ENCODE results near the gene DYNLRB1.

The DYNLRB1 gene

GRCh38 chr20:34559311-34560140, 43.3 kb downstream of the DYNLRB1 start:
- peak in 1 of 2 donors; percentile 7 for DNase-seq

- DNase-seq, result peak; percentile 33 to 59
Observed at GRCh38 chr20:34560141-34560523, 43.9 kb downstream of the DYNLRB1 start.

DNA sequence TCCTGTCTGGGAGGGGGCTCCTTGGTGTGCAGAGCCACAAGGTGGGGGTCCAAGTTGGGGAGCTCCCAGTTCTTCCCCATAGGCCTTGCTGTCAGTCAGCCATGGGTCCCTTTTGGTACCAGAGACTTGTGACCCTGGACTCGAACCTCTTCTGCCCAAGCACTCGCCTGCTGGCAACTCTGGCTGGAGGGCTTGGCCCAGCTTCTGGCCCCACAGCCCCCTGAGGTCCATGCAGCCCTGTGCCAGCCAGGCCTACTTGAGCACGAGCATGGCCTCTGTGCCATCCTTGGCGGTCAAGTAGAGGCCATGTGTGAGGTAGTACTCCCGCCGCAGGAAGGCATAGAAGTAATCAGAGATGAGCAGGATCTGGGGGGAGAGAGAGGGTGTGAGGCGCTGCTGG, 44.4 kb downstream of the DYNLRB1 start:
- DNase-seq, result no peak

- DNase-seq, result no peak
Observed at GRCh38 chr20:34561661-34562060, 45.4 kb downstream of the DYNLRB1 start.

DNA sequence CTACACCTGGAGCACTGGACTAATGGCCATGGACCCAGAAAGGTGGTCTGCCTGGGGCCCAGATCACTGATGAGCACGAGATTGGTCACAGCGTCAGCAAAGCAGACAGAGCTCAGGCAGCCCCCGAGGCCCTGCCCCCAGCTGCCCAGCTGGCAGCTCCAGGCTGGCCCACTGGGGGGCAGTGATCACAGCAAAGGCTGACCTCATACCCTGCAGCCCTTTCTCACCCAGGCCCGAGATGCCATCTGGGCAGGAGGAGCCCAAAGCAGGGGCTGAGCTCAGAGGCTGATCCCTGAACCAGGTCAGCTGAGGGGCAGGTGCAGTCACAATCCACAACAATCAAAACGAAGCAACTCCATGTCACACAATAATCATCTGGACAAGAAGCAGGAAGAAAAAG, 46.4 kb downstream of the DYNLRB1 start:
- no peak for DNase-seq

- DNase-seq, result no peak
Observed at GRCh38 chr20:34564833-34565232, 48.6 kb downstream of the DYNLRB1 start.

DNA sequence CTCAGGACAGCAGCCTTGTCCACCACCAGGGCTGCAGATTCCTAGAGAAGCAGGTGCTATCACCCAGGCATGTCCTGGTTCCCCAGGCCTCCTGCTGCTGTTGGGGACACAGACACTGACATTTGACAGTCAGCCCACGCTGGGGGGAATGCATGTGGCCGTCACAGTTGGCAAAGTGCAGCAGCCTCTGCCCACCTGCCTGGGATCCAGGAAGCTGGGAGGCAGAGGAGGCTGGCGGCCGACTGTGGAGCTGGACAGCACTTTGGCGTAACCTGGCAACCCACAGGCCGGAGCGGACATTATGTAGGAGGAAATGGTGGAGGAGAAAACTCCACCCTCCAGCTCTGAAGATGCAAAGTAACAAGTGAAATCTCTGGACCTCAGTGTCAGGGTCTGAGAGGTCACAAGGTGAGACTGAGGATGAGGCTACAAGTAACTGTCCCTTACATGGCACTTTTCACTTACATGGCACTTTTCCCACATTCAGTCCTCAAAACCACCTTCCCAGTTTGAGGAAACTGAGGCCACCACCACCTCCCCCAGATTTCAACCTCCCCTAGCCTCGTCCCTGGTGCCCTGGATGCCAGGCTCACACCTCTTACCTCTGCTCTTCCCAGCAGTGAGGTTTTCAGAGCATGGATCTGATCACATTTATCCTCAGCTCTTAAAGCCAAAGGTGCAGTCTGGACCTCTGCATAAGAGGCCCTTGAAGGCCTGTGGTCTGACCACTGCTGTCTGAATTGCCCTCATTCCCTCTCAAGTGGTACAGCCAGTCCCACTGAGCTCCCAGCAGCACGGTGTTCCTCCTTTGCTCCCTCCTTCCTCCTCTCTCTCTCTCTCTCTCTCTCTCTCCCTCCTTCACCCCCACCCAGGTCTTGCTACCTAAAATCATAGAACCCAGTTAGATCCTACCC, 51.0 kb downstream of the DYNLRB1 start:
- no peak for DNase-seq

- no peak for DNase-seq
Observed at GRCh38 chr20:34567892-34568865, 52.0 kb downstream of the DYNLRB1 start.

DNA sequence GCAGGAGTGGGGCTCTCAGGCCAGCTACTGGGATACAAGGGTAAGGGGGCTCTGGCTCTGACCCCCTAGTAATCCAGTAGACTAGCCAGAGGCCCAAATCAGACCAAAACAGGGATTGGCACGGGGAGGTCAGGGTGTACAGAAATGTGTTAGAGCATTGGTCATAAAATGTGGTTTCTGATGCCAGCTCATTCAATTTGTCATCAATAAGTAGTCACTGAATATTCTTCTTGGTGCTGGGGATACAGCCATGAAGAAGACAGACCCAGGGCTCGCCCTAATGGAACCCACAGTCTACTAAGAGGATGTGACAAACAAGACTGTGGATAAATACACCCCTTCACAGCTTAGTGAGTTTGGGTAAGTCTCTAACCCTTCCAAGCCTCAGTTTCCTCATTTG, 53.4 kb downstream of the DYNLRB1 start:
- DNase-seq, result no peak

- no peak for DNase-seq
Observed at GRCh38 chr20:34570859-34571306, 54.7 kb downstream of the DYNLRB1 start.

DNA sequence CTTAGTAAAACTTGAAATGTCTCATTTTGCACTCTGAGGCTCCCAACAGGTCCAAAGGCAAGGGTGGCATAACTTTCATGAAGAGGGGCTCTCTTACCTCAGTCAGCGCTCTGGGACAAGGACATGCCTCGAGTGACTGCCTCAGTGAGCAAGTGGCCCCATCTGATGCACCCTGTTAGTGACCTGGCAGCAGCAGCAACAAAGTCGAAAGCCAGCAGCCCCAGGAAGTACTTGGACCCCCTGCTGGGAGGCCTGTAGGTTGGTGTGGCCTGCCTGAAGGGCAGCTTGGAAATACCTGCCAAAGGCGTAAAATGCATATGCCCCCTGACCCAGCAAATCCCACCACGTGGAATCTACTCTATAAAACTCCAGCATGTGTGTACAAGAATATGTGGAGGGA, 55.5 kb downstream of the DYNLRB1 start:
- no peak for DNase-seq

GRCh38 chr20:34573541-34574300, 57.5 kb downstream of the DYNLRB1 start:
- no peak for DNase-seq

- no peak for DNase-seq
Observed at GRCh38 chr20:34574426-34574825, 58.2 kb downstream of the DYNLRB1 start.

GRCh38 chr20:34574861-34575260, 58.6 kb downstream of the DYNLRB1 start:
- no peak for DNase-seq

DNA sequence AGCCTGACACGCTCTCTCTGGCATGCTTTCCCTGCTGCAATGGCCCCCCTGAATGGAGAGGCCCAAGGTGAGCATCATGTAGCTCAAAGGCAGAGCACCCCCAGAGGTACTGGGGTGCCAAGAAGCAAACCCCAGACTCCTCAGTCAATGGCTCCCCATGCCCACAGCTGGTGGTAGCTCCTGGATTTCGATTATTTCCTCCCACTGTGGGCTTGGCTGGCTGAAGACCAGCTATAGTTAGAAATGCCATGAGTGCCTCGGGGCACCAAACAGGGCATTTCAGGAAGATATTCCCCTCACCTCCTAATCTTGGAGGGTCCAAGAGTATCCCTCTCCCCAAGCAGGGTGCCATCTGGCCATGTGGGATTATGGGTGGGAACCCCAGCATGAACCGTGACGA, 59.0 kb downstream of the DYNLRB1 start:
- DNase-seq, result no peak

DNA sequence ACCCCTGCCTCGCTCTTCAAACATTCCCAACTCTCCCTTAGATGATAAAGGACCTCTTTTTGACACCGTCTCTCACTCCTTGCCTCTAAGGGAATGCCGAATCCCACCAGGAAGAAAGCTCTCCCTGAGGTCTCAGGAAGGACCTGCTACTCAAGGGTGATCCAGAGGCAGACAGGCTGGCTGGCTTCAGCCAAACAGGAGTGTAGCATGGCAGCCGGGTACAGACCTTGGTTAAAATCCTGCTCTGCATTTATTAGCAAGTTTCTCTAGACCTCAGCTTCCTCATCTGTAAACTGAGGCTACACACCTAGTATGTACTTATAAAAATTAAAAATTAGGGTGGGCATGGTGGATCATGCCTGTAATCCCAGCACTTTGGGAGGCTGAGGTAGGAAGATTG, 59.5 kb downstream of the DYNLRB1 start:
- no peak for DNase-seq

DNA sequence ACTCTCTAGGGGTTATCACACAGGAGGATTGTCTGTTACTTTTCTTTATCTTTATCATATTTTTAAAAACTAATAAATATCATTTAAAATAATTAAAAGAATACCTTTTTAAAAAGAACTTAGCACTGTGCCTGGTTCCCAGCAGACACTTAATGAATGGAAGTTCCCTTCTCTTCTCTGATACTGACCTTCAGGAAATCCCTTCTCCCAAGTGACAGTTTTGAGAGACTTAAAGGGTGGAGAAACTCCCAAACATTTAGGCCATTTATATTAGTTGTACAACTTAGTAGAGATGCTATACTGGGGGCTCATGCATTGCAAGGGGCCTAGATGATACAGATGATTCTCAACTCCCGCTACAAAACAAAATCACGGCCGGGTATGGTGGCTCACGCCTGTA, 60.8 kb downstream of the DYNLRB1 start:
- no peak for DNase-seq

GRCh38 chr20:34578025-34578424, 61.8 kb downstream of the DYNLRB1 start:
- no peak for DNase-seq

DNA sequence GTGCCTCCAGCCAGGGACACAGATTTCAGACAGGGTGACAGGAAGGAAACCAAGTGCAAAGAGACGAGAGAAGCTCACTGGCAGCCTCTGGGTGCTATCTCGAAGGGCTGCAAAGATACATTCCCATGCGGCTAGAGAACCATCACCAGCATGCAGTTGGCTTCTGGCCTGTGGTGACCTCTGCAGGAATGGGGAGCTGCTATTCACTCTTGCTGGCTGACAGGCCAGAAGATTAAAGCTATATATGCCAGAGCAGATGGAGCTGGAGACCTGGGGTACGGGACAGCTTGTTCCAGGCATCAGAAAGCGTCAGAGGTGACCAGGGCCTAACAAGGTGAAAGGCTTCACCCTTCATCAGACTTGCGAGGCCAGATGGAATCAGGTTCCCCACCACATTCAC, 62.3 kb downstream of the DYNLRB1 start:
- no peak for DNase-seq

GRCh38 chr20:34579191-34579978, 63.2 kb downstream of the DYNLRB1 start:
- peak; percentile 71 to 81 for DNase-seq

Data from hippocampal formation (tissue), 2 donors.